Rectal smooth muscle tissue (tissue), 1 donor: Measurements from ENCODE around the gene KHNYN.

Experiments
- H3K27ac ChIP-seq: one replicate; pipeline ENCODE4 v1.7.0; 2013; ENCODE audit warnings: low read depth, low read length, inconsistent platforms
- H3K27me3 ChIP-seq: one replicate; pipeline ENCODE4 v1.7.0; 2013; ENCODE audit warnings: low read length; ENCODE audit not compliant: control insufficient read depth, insufficient read depth
- H3K36me3 ChIP-seq: one replicate; pipeline ENCODE4 v1.7.0; 2013; ENCODE audit warnings: low read length; ENCODE audit not compliant: control insufficient read depth, insufficient read depth
- H3K4me1 ChIP-seq: one replicate; pipeline ENCODE4 v1.7.0; 2013; ENCODE audit warnings: low read length; ENCODE audit not compliant: control insufficient read depth, insufficient read depth
- H3K4me3 ChIP-seq: one replicate; pipeline ENCODE4 v1.7.0; 2013; ENCODE audit warnings: low read length
- H3K9ac ChIP-seq: one replicate; pipeline ENCODE4 v1.7.0; 2013; ENCODE audit warnings: low read length

Gene KHNYN

DNA sequence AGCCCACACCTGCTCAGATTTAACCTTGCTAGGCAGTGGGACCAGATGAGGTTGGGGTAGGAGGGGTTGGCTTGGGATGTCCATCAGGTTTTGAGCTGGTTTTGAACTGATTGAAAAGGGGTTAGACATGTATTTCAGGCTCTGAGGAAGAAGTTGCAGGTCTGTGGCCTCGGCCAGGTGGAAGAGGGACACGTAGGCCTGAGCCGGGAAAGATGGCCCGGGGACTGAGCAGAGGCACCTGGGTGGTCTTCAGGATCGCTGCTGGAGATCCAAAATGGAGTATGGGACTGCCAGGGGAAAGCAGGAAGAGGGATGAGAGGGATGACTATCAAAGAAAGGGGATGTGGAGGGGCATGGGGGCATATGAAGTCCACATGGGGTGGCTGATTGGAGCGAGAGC is 23.3 kb upstream of the KHNYN start:
- H3K4me1 ChIP-seq = peaks cover 4% of the 10 kb centered on the region
- peaks cover 3% of the 10 kb centered on the region for H3K36me3 ChIP-seq
- no peak overlapping the region for H3K27ac ChIP-seq
- H3K9ac ChIP-seq = no peak overlapping the region
- H3K27me3 ChIP-seq = no peaks in the 10 kb centered on the region
- no peak overlapping the region for H3K4me3 ChIP-seq

DNA sequence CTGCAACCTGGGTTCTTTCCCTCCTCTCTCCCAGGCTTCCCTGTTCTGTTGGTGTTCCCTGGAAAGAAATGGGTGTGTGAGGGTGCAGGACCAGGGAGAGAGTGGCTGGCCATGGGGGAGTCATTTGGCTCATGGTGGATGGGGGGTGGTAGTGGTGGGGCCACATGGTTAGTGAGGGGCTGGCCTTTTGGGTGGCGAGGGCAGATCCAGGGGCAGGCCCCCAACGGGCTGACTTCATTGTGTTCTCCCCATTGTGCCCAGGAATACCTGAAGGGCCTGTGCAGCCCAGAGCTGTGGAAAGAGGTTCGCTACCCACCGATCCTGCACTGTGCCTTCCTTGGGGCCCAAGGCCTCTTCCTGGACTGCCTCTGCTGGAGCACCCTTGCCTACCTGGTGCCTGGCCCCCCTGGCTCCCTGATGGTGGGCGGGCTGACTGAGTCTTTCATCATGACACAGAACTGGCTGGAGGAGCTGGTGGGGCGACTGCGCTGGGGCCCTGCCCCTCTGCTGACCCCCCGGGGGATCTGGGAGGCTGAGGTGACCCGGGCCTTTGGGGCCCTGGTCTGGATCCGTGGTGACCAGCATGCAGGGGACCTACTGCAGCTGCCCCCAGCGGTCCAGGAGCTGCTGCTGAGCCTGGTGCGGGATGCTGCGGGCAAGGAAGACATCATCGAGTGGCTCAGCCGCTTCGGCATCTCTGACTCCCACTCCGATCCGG is 22.0 kb upstream of the KHNYN start:
- Histone ChIP-seq H3K27ac (no peak overlapping the region), H3K4me1 (peaks cover 4% of the 10 kb centered on the region), H3K4me3 (no peak overlapping the region), H3K27me3 (no peaks in the 10 kb centered on the region), H3K9ac (no peak overlapping the region), H3K36me3 (peaks cover 3% of the 10 kb centered on the region)

DNA sequence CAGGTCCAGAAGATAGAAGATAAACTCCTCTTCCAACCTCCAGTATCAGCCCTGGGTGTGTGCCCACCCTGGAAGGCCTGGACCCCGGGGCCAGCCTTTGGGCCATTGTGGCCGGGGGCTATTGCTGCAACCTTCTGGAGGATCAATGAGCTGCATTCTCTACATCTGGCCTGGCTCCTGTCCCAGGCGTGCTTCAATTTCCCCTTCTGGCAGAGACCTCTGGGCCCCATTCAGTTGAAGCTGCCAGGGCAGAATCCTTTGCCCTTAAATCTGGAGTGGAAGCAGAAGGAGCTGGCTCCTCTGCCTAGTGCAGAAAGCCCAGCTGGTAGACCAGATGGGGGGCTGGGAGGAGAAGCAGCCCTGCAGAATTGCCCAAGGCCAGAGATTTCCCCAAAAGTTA is 21.0 kb upstream of the KHNYN start:
- no peak overlapping the region for H3K4me3 ChIP-seq
- no peak overlapping the region for H3K9ac ChIP-seq
- no peaks in the 10 kb centered on the region for H3K27me3 ChIP-seq
- H3K27ac ChIP-seq = no peak overlapping the region
- no peaks in the 10 kb centered on the region for H3K4me1 ChIP-seq
- H3K36me3 ChIP-seq = peaks cover 6% of the 10 kb centered on the region

DNA sequence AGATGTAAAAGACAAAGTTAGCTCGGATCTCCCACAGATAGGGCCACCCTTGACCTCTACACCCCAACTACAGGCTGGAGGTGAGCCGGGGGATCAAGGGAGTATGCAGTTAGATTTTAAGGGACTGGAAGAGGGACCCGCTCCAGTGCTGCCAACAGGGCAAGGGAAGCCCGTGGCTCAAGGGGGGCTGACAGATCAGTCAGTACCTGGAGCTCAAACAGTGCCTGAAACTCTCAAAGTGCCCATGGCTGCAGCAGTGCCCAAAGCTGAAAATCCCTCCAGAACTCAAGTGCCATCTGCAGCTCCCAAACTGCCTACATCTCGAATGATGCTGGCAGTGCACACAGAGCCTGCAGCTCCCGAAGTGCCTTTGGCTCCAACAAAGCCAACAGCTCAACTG is 20.6 kb upstream of the KHNYN start:
- no peaks in the 10 kb centered on the region for H3K4me1 ChIP-seq
- no peak overlapping the region for H3K4me3 ChIP-seq
- no peak overlapping the region for H3K27ac ChIP-seq
- no peak overlapping the region for H3K9ac ChIP-seq
- H3K27me3 ChIP-seq = no peaks in the 10 kb centered on the region
- H3K36me3 ChIP-seq = peaks cover 6% of the 10 kb centered on the region

DNA sequence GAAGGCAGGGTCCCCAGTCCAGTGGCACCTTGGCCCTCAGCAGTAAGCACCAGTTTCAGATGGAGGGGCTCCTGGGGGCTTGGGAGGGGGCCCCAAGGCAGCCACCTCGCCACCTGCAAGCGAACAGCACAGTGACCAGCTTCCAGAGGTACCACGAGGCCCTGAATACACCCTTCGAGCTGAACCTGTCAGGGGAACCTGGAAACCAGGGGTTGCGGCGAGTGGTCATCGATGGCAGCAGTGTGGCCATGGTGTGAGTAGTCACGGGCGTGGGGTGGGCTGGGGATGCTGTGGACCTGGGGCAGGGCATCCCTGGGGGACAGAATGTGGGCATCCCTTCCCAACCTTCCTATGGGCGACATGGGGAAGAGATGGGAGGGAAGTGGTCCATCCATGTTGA is 19.8 kb upstream of the KHNYN start:
- H3K4me1 ChIP-seq = no peaks in the 10 kb centered on the region
- H3K27ac ChIP-seq = no peak overlapping the region
- no peak overlapping the region for H3K9ac ChIP-seq
- H3K4me3 ChIP-seq = no peak overlapping the region
- H3K36me3 ChIP-seq = peaks cover 11% of the 10 kb centered on the region
- H3K27me3 ChIP-seq = no peaks in the 10 kb centered on the region

DNA sequence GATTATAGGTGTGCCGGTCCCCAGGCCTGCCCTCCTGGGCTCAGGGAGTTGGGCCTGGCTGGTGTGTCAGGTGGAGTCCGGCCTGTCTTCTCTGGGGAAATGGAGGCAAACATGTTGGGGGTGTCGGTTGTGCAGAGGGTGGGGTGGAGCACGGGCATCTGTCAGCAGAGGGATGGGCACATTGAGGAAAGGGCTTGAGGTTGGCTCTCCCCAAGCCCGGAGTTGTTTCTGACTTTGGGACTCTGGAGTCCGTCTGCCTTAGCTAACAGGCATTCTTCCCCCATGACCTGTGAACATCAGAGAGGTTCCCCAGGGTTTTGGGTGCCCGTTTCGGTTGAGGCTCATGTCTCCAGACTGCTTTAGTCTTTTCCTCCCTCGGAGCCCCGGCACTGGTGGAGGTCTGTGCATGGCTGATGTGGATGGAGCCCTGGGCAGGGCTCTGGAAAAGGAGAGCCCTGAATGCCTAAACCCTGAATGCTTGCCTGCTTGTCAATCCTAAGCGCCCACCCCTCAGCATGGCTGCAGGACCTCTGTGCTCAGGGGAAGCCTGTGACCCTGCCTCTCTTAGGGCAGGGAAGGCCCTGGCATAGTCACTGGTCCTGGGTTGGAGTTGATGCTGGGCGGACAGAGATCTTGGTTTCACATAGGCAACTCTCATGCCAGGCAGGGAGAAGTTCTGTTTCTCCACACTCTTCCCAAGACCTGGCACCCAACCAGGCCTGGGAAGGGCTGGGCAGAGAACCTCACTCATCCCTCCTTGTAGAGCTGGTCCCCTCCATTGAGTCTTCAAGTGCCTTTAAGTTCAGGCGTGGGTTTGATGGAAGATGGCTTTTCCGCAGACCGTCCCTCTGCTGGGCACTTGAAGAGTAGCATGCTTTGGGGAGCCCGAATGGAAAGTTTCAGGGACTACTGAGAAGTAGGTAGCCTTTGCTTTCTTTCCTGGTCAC is 18.0 kb upstream of the KHNYN start:
- Histone ChIP-seq H3K36me3 (peaks cover 8% of the 10 kb centered on the region), H3K27me3 (no peaks in the 10 kb centered on the region), H3K4me3 (no peak overlapping the region), H3K27ac (no peak overlapping the region), H3K9ac (no peak overlapping the region), H3K4me1 (no peaks in the 10 kb centered on the region)

DNA sequence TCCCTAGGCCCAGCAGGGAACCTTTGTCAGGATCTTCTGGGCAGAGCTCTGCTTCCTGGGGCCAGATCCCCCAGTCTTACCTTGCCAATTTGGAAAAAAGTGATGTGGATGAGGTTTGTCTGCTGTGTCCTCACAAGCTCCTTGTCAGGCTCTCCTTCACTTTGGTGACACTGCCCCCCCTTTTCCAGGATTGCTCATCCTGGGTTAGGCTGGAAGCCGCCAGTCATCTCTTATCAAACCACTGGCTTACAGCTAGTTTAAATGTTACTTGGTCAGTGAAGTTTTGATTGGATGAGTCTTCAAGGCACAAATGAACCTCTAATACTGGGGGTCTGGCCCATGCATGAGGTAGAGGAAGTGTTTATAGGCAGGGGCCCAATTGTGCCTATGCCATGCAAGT is 15.7 kb upstream of the KHNYN start:
- Histone ChIP-seq H3K4me1 (no peaks in the 10 kb centered on the region), H3K4me3 (no peak overlapping the region), H3K36me3 (peaks cover 8% of the 10 kb centered on the region), H3K9ac (no peak overlapping the region), H3K27me3 (no peaks in the 10 kb centered on the region), H3K27ac (no peak overlapping the region)

DNA sequence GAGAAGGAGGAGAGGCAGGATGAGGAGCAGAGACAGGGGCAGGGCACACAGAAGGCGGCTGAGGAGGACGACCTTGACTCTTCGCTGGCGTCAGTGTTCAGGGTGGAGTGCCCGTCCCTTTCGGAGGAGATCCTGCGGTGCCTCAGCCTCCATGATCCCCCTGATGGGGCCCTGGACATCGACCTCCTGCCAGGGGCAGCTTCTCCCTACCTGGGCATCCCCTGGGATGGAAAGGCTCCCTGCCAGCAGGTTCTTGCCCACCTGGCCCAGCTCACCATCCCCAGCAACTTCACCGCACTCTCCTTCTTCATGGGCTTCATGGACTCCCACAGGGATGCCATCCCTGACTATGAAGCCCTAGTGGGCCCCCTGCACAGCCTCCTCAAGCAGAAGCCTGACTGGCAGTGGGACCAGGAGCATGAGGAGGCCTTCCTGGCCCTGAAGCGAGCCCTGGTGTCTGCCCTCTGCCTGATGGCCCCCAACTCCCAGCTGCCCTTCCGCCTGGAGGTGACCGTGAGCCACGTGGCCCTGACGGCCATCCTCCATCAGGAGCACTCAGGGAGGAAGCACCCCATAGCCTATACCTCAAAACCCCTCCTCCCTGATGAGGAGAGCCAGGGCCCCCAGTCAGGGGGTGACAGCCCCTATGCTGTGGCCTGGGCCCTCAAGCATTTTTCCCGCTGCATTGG is 14.9 kb upstream of the KHNYN start:
- Histone ChIP-seq H3K27ac (no peak overlapping the region), H3K4me3 (no peak overlapping the region), H3K4me1 (no peaks in the 10 kb centered on the region), H3K36me3 (peaks cover 8% of the 10 kb centered on the region), H3K27me3 (no peaks in the 10 kb centered on the region), H3K9ac (no peak overlapping the region)

DNA sequence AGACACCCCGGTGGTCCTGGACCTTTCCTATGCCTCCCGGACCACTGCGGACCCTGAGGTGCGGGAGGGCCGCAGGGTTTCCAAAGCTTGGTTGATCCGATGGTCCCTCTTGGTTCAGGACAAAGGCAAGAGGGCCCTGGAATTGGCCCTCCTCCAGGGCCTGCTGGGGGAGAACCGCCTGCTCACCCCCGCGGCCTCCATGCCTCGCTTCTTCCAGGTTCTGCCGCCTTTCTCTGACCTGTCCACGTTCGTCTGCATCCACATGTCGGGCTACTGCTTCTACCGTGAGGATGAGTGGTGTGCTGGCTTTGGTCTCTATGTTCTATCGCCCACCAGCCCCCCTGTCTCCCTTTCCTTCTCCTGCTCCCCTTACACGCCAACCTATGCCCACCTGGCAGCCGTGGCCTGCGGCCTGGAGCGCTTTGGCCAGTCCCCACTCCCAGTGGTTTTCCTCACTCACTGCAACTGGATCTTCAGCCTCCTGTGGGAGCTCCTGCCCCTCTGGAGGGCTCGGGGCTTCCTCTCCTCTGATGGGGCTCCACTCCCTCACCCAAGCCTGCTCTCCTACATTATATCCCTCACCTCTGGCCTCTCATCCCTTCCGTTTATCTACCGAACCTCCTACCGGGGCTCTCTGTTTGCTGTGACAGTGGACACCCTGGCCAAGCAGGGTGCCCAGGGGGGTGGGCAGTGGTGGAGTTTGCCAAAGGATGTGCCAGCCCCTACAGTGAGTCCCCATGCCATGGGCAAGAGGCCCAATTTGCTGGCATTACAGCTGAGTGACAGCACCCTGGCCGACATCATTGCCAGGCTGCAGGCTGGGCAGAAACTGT is 14.1 kb upstream of the KHNYN start:
- no peaks in the 10 kb centered on the region for H3K4me1 ChIP-seq
- H3K9ac ChIP-seq = no peak overlapping the region
- no peak overlapping the region for H3K4me3 ChIP-seq
- no peaks in the 10 kb centered on the region for H3K27me3 ChIP-seq
- H3K36me3 ChIP-seq = peaks cover 8% of the 10 kb centered on the region
- no peak overlapping the region for H3K27ac ChIP-seq

DNA sequence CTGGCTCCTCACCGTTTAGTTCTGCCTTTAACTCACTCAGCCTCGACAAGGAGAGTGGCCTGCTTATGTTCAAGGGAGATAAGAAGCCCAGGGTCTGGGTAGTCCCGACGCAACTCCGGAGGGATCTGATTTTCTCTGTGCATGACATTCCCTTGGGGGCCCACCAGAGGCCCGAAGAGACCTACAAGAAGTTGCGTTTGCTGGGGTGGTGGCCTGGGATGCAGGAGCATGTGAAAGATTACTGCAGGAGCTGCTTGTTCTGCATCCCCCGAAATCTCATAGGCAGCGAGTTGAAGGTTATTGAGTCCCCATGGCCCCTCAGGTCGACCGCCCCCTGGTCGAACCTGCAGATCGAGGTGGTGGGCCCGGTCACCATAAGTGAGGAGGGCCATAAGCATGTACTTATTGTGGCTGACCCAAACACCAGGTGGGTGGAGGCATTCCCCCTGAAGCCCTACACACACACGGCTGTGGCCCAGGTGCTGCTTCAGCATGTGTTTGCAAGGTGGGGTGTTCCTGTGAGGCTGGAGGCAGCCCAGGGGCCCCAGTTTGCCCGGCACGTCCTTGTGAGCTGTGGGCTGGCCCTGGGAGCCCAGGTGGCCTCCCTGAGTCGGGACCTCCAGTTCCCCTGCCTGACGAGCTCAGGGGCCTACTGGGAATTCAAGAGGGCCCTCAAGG is 13.4 kb upstream of the KHNYN start:
- H3K4me3 ChIP-seq = no peak overlapping the region
- H3K27ac ChIP-seq = no peak overlapping the region
- H3K4me1 ChIP-seq = no peaks in the 10 kb centered on the region
- H3K9ac ChIP-seq = no peak overlapping the region
- H3K27me3 ChIP-seq = no peaks in the 10 kb centered on the region
- H3K36me3 ChIP-seq = peaks cover 8% of the 10 kb centered on the region

DNA sequence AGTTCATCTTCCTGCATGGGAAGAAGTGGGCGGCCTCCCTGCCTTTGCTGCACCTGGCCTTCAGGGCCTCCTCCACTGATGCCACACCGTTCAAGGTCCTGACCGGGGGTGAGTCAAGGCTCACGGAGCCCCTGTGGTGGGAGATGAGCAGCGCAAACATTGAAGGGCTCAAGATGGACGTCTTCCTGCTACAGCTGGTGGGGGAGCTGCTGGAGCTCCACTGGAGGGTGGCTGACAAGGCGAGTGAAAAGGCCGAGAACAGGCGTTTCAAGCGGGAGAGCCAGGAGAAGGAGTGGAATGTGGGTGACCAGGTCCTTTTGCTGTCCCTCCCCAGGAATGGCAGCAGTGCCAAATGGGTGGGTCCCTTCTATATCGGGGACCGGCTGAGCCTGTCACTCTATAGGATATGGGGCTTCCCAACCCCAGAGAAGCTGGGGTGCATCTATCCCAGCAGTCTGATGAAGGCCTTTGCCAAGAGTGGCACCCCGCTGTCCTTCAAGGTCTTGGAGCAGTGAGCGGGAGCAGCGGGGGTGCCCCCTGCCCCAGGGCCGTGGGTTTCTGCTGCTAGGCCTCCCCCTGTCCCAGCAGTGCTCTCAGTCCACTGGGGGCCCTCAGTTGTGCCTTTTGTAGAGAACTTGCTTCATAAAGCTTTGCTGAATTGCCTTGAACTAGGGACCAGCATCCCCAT is 12.7 kb upstream of the KHNYN start:
- Histone ChIP-seq H3K36me3 (peaks cover 8% of the 10 kb centered on the region), H3K4me3 (no peak overlapping the region), H3K4me1 (no peaks in the 10 kb centered on the region), H3K27ac (no peak overlapping the region), H3K27me3 (no peaks in the 10 kb centered on the region), H3K9ac (no peak overlapping the region)
